LNCaP clone FGC (cell line): Measurements from ENCODE around the gene UBE2G2.

ENCODE experiments used
- DNase-seq: peaks from one replicate; pipeline ENCODE4 v3.0.0-alpha.2; 2011; ENCODE audit warnings: low read depth
- H3K4me3 ChIP-seq: 2 replicates; pipeline ENCODE4 v1.5.1; 2011; ENCODE audit warnings: mild to moderate bottlenecking, low read depth, low read length, control low read depth
- CTCF ChIP-seq: IDR thresholded peaks from 2 replicates; pipeline ENCODE4 v1.5.1; 2012; ENCODE audit warnings: mild to moderate bottlenecking; ENCODE audit not compliant: control insufficient read depth, insufficient read depth; ENCODE audit errors: extremely low read depth

The UBE2G2 gene

GRCh38 chr21:44749116-44749758 lies 52.4 kb downstream of the UBE2G2 start:
- no peak for DNase-seq
- no peak for TF ChIP-seq CTCF
- H3K4me3 ChIP-seq, result no peak overlapping the region

DNA sequence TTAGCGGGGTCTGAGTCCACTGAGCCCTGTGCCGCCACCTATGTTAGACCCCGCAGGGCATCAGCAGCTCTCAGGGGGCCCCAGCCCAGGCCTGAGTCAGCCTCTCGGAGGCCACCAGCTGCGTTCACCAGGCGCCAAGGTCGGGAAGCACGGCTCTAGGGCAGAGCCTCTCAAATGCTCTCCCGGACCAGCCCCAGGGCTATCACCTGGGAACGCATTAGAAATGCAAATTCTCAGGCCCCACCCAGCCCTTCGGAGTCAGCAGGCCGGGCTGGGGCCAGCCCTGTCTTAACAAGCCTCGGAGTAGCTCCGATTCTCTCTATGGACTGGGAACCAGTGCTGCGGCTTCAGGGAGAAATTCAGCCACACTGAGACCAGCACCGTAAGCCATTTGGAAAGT lies 53.0 kb downstream of the UBE2G2 start:
- no peak overlapping the region for H3K4me3 ChIP-seq
- no peak for TF ChIP-seq CTCF
- no peak for DNase-seq

DNA sequence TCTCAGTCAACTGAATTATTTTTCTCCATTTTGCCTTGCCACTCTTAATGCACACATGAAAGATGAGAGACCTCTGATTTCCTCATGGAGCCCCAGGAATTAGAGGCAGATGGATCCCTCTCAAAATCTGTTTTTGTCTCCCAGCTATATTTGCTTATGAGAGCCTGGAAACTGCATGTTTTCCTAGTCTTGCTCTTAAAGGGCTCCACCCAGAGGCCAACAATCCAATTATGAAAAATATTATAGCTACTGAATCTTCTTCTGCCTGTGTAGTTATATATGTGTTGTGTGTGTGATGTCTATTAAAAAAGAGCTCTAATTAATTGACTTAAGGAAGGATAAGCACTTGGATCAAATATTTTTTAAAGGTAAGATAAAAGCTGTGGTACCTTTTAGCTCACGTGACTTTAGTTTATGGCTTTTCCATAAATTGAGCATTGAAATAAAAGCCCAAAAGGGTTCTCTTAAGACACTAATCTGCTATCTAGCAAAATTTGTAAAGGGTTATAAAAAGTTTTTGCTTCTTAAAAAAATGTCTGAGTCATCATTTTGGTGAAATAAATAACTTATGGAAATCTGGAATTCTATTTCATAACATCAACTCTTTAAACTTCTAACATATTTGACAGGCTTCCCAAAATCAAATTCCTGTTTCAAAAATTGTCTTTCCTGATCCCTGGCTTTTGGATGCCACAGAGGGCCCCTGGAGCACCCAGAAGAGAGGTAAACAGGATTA lies 59.0 kb downstream of the UBE2G2 start:
- peak; percentile 47 for TF ChIP-seq CTCF
- no peak overlapping the region for H3K4me3 ChIP-seq
- no peak for DNase-seq

DNA sequence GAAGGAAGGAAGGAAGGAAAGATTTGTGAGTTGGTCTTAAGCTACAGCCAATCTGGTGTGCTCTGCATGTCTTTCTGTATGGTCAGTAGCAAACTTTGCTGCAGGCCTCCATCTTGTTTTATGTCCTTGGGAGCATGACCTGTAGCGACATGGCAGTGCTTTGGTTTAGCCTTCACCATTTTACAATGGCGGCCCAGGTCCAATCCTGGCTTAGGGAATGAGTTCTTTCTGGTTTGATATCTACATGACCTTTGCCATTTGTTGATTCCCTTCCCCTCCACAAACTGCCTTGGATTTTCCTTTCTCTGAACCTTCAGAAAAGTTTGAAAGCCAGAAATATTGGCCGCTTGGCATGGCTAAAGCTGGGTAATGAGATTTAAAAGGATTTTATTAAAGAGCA lies 59.7 kb downstream of the UBE2G2 start:
- DNase-seq, result no peak
- no peak for TF ChIP-seq CTCF
- no peak overlapping the region for H3K4me3 ChIP-seq

DNA sequence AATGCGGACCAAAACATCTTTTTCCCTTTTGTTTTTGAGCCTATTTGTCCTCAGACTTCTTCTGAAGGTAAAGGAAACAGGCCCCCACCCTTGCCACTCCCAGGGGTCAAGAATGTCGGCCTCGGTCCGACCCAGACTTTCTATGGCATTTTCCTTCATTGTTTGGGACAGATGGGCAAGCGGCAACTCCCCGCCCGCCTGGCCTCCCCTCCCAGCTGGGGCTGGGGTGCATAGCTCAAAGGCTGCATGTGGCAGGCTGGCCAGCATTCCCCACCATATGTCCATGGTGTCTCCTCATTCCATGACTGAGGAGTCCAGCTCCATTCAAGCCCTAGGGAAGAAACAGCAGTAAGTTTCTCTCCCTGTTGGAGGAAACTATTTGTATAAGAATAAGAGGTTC lies 60.9 kb downstream of the UBE2G2 start:
- TF ChIP-seq CTCF, result no peak
- no peak overlapping the region for H3K4me3 ChIP-seq
- no peak for DNase-seq

DNA sequence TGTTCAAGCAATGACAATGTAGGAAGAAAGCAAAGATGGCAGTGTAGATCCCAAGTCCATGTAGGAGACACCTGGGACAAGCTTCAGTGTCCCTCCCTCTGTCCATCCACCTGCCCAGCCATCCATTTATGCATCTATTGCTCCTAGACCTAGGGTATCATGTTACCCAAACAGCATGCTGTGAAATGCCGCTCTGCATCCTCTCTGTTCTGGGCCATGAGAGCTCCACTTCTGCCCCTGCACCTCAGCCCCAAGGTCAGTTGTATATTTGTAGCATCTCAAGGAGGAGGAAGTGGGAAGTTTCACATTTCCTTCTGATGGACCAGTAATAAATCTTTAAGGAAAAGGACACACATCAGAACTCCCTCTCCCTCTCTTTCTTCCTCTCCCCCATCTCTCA lies 62.3 kb downstream of the UBE2G2 start:
- H3K4me3 ChIP-seq, result no peak overlapping the region
- no peak for TF ChIP-seq CTCF
- no peak for DNase-seq
